ENCODE results near the gene SHB.

Gene SHB

GRCh38 chr9:38044706-38045105 lies 24.3 kb downstream of the SHB start:
- Histone ChIP-seq H3K4me3 (replicated peaks; ENCODE audit: low read depth, low read length) (no peak overlapping the region), H3K36me3 (ENCODE audit: control insufficient read depth, insufficient read depth, low read length) (no peaks in the 10 kb centered on the region), H3K27me3 (replicated peaks; ENCODE audit: control insufficient read depth, insufficient read depth, low read length) (no peaks in the 10 kb centered on the region)
- no peak for TF ChIP-seq CTCF (IDR thresholded peaks at IDR 0.05; ENCODE audit: insufficient read depth, low read length, poor library complexity, severe bottlenecking)
- no peak for DNase-seq (ENCODE audit: extremely low read depth, insufficient read length)

DNA sequence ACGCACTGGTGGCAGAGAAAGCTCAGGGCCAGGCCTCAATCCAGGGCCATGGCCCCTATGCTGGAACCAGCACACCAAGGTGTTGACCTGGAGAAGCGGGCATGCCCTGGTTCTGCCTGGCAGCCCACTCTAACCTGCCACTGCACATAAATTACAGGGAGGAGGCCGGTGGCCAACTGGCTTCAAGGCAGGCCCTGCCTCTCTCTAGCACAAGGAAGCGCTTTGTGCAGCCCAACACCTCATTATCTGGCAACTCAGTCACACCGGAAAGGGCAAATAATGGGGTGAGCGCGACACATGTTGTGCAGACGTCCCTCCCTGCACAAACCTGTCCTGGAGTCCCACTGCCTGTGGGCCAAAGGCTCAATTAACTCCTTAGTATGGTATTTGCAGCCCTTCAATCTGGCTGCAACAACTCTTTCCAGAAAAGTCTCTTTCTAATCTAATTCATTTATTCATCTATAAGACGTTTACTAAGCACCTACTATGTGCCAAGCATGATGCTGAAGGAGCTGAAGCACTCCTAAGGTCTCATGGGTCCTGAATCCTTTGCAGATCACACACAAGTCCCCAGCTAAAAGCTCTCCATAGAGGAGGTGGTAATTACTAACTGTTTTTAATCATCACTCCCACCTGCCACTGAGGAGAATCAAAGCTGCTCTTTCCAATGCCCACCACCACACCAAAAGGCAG lies 24.9 kb downstream of the SHB start:
- no peak for TF ChIP-seq CTCF (IDR thresholded peaks at IDR 0.05; ENCODE audit: insufficient read depth, low read length, poor library complexity, severe bottlenecking)
- H3K36me3 ChIP-seq (ENCODE audit: control insufficient read depth, insufficient read depth, low read length), result no peaks in the 10 kb centered on the region
- no peak overlapping the region for H3K4me3 ChIP-seq (replicated peaks; ENCODE audit: low read depth, low read length)
- no peaks in the 10 kb centered on the region for H3K27me3 ChIP-seq (replicated peaks; ENCODE audit: control insufficient read depth, insufficient read depth, low read length)
- no peak for DNase-seq (ENCODE audit: extremely low read depth, insufficient read length)

- Histone ChIP-seq H3K4me3 (replicated peaks; ENCODE audit: low read depth, low read length) (no peak overlapping the region), H3K36me3 (ENCODE audit: control insufficient read depth, insufficient read depth, low read length) (no peaks in the 10 kb centered on the region), H3K27me3 (replicated peaks; ENCODE audit: control insufficient read depth, insufficient read depth, low read length) (no peaks in the 10 kb centered on the region)
- no peak for DNase-seq (ENCODE audit: extremely low read depth, insufficient read length)
- no peak for TF ChIP-seq CTCF (IDR thresholded peaks at IDR 0.05; ENCODE audit: insufficient read depth, low read length, poor library complexity, severe bottlenecking)
Measured at GRCh38 chr9:38042626-38043357, 26.2 kb downstream of the SHB start.

GRCh38 chr9:38041564-38042243 lies 27.3 kb downstream of the SHB start:
- no peaks in the 10 kb centered on the region for H3K36me3 ChIP-seq (ENCODE audit: control insufficient read depth, insufficient read depth, low read length)

More at GRCh38 chr9:38041564-38042243, 27.3 kb downstream of the SHB start:
- no peak overlapping the region for H3K4me3 ChIP-seq (replicated peaks; ENCODE audit: low read depth, low read length)
- DNase-seq (ENCODE audit: extremely low read depth, insufficient read length), result no peak
- no peaks in the 10 kb centered on the region for H3K27me3 ChIP-seq (replicated peaks; ENCODE audit: control insufficient read depth, insufficient read depth, low read length)
- no peak for TF ChIP-seq CTCF (IDR thresholded peaks at IDR 0.05; ENCODE audit: insufficient read depth, low read length, poor library complexity, severe bottlenecking)

Data from GM06990 (cell line).